HPDE6-E6E7 (cell line): ENCODE measurements around the gene TK1.
"Not testable (repeated sequence)": the region's sequence is repeated elsewhere in the genome, so short reads cannot be mapped to it uniquely, and the experiment has no call there.

ENCODE experiments used
- DNase-seq: peaks from one replicate; pipeline ENCODE4 v3.0.0; 2011; ENCODE audit warnings: missing footprints; ENCODE audit errors: extremely low spot score

Gene TK1

GRCh38 chr17:78176548-78177025 lies 10.3 kb downstream of the TK1 start:
- DNase-seq: no peak

- DNase-seq: no peak
Observed at GRCh38 chr17:78175643-78175981, 11.2 kb downstream of the TK1 start.

GRCh38 chr17:78174870-78175642 lies 11.8 kb downstream of the TK1 start:
- DNase-seq: no peak

- DNase-seq: no peak
Observed at GRCh38 chr17:78174346-78174869, 12.4 kb downstream of the TK1 start.

- no peak for DNase-seq
Observed at GRCh38 chr17:78173097-78173715, 13.6 kb downstream of the TK1 start.

- no peak for DNase-seq
Observed at GRCh38 chr17:78172249-78173051, 14.4 kb downstream of the TK1 start.

GRCh38 chr17:78171591-78172248 lies 15.1 kb downstream of the TK1 start:
- not testable (repeated sequence) for DNase-seq

- DNase-seq: no peak
Observed at GRCh38 chr17:78170692-78171590, 15.9 kb downstream of the TK1 start.

GRCh38 chr17:78168903-78169793 lies 17.7 kb downstream of the TK1 start:
- no peak for DNase-seq

GRCh38 chr17:78168242-78168902 lies 18.5 kb downstream of the TK1 start, which contains the start of gene SYNGR2:
SYNGR2 (plus strand) TSS chr17:78168581; CDS start chr17:78168617, 36 bp downstream.
- DNase-seq: no peak

- no peak for DNase-seq
Observed at GRCh38 chr17:78166416-78166815, 20.4 kb downstream of the TK1 start.

GRCh38 chr17:78164748-78165607 lies 21.9 kb downstream of the TK1 start:
- DNase-seq: no peak

GRCh38 chr17:78163881-78164747 lies 22.7 kb downstream of the TK1 start:
- DNase-seq: no peak

GRCh38 chr17:78159575-78160158 lies 27.2 kb downstream of the TK1 start:
- peak; percentile 85 for DNase-seq

- DNase-seq: no peak
Observed at GRCh38 chr17:78154903-78155811, 31.7 kb downstream of the TK1 start.
